Activated naive CD8-positive, alpha-beta T cell treated with anti-CD3 and anti-CD28 coated beads, Interleukin-2, amount 10 ng/mL, durations not matched to agents 7 days and 5 days (primary cell): ENCODE data around the gene MTURN. TPM values are rescaled to one million over a fixed set of nuclear protein-coding genes. Genes with fewer than 3 reads are reported as not detected.

Experiments
- ATAC-seq: fragments of 150-1000 bp; cut with Tn5 transposase; one replicate; pipeline ENCODE4 v1.10.0; 2021; ENCODE audit warnings: low read depth, moderate library complexity
- POLR2A ChIA-PET: fragments of 350-600 bp; sonication (Branson Sonifier 250); formaldehyde crosslinking; loops from one replicate; lab custom pipeline; 2021; ENCODE audit warnings: antibody characterized with exemption; lab: Charles Lee
- DNase-seq: peaks from one replicate; pipeline ENCODE4 v3.0.0; 2021
- H3K27ac Mint-ChIP-seq: one replicate; pipeline ENCODE4 v1.8.0; 2022; ENCODE audit warnings: mild to moderate bottlenecking, mixed read lengths
- H3K27me3 Mint-ChIP-seq: one replicate; pipeline ENCODE4 v1.8.0; 2022; ENCODE audit warnings: mild to moderate bottlenecking, moderate library complexity, mixed read lengths
- H3K36me3 Mint-ChIP-seq: one replicate; pipeline ENCODE4 v1.8.0; 2021; ENCODE audit warnings: mild to moderate bottlenecking, mixed read lengths
- H3K4me1 Mint-ChIP-seq: one replicate; pipeline ENCODE4 v1.8.0; 2021; ENCODE audit warnings: mixed read lengths
- H3K4me3 Mint-ChIP-seq: one replicate; pipeline ENCODE4 v1.8.0; 2022; ENCODE audit warnings: mild to moderate bottlenecking, moderate library complexity, mixed read lengths
- H3K9me3 Mint-ChIP-seq: one replicate; pipeline ENCODE4 v1.8.0; 2021; ENCODE audit warnings: mixed read lengths
- total RNA-seq, 2 experiments: library from RNA; stranded (reverse); gene quantifications; one replicate each; pipeline ENCODE4 v1.2.3, GENCODE V29; 2021

MTURN gene
- total RNA-seq, 2 experiments from 2014 or later, result 6.1 to 9.7 TPM

- POLR2A ChIA-PET, result no interaction called here
- no peak overlapping the region for H3K4me3 Mint-ChIP-seq
- peaks cover 2% of the 10 kb centered on the region for H3K27me3 Mint-ChIP-seq
- ATAC-seq (no peak), DNase-seq (no peak)
- no peaks in the 10 kb centered on the region for H3K36me3 Mint-ChIP-seq
- no peak overlapping the region for H3K27ac Mint-ChIP-seq
- peaks cover 25% of the 10 kb centered on the region for H3K9me3 Mint-ChIP-seq
- H3K4me1 Mint-ChIP-seq, result no peaks in the 10 kb centered on the region
These were observed 62.7 kb downstream of the MTURN start for GRCh38 chr7:30197438-30197837.

- Mint-ChIP-seq H3K36me3 (no peaks in the 10 kb centered on the region), H3K4me1 (no peaks in the 10 kb centered on the region), H3K4me3 (no peak overlapping the region), H3K9me3 (peaks cover 24% of the 10 kb centered on the region), H3K27ac (no peak overlapping the region), H3K27me3 (peaks cover 2% of the 10 kb centered on the region)
- ATAC-seq, result no peak
- no peak for DNase-seq
- POLR2A ChIA-PET, result no interaction called here
These were observed 64.5 kb downstream of the MTURN start for GRCh38 chr7:30199271-30199670.

- Mint-ChIP-seq H3K9me3 (peaks cover 15% of the 10 kb centered on the region), H3K36me3 (no peaks in the 10 kb centered on the region), H3K27ac (no peak overlapping the region), H3K27me3 (peaks cover 2% of the 10 kb centered on the region), H3K4me3 (no peak overlapping the region), H3K4me1 (no peaks in the 10 kb centered on the region)
- POLR2A ChIA-PET, result no interaction called here
- DNase-seq (no peak), ATAC-seq (no peak)
These were observed 65.8 kb downstream of the MTURN start for GRCh38 chr7:30200591-30200990.

- no peak overlapping the region for H3K27ac Mint-ChIP-seq
- no peak for DNase-seq
- no peak overlapping the region for H3K4me3 Mint-ChIP-seq
- ATAC-seq, result no peak
- H3K9me3 Mint-ChIP-seq, result peaks cover 11% of the 10 kb centered on the region
- H3K36me3 Mint-ChIP-seq, result no peaks in the 10 kb centered on the region
- POLR2A ChIA-PET, result no interaction called here
- no peaks in the 10 kb centered on the region for H3K4me1 Mint-ChIP-seq
- H3K27me3 Mint-ChIP-seq, result peaks cover 2% of the 10 kb centered on the region
These were observed 66.4 kb downstream of the MTURN start for GRCh38 chr7:30201161-30201666.

GRCh38 chr7:30201921-30202320 lies 67.1 kb downstream of the MTURN start:
- no peak for DNase-seq
- Mint-ChIP-seq H3K27ac (no peak overlapping the region), H3K4me3 (no peak overlapping the region), H3K4me1 (no peaks in the 10 kb centered on the region), H3K36me3 (no peaks in the 10 kb centered on the region), H3K9me3 (peaks cover 7% of the 10 kb centered on the region), H3K27me3 (peaks cover 2% of the 10 kb centered on the region)
- ATAC-seq, result no peak
- POLR2A ChIA-PET, result no interaction called here

GRCh38 chr7:30202671-30203070 lies 67.9 kb downstream of the MTURN start:
- Mint-ChIP-seq H3K27ac (no peak overlapping the region), H3K4me3 (no peak overlapping the region), H3K9me3 (peaks cover 4% of the 10 kb centered on the region), H3K36me3 (no peaks in the 10 kb centered on the region), H3K4me1 (no peaks in the 10 kb centered on the region), H3K27me3 (peaks cover 2% of the 10 kb centered on the region)
- DNase-seq (no peak), ATAC-seq (no peak)
- POLR2A ChIA-PET, result no interaction called here

GRCh38 chr7:30206491-30206890 lies 71.7 kb downstream of the MTURN start:
- no peaks in the 10 kb centered on the region for H3K4me1 Mint-ChIP-seq
- no peak overlapping the region for H3K4me3 Mint-ChIP-seq
- DNase-seq (no peak), ATAC-seq (no peak)
- POLR2A ChIA-PET, result no interaction called here
- H3K27me3 Mint-ChIP-seq, result peaks cover 3% of the 10 kb centered on the region
- no peak overlapping the region for H3K27ac Mint-ChIP-seq
- no peaks in the 10 kb centered on the region for H3K9me3 Mint-ChIP-seq
- no peaks in the 10 kb centered on the region for H3K36me3 Mint-ChIP-seq

GRCh38 chr7:30206942-30207341 lies 72.2 kb downstream of the MTURN start:
- Mint-ChIP-seq H3K36me3 (no peaks in the 10 kb centered on the region), H3K27ac (no peak overlapping the region), H3K4me1 (no peaks in the 10 kb centered on the region), H3K4me3 (no peak overlapping the region), H3K9me3 (no peaks in the 10 kb centered on the region), H3K27me3 (peaks cover 3% of the 10 kb centered on the region)
- POLR2A ChIA-PET, result no interaction called here
- DNase-seq (no peak), ATAC-seq (no peak)

- Mint-ChIP-seq H3K27me3 (peaks cover 3% of the 10 kb centered on the region), H3K4me3 (no peak overlapping the region), H3K9me3 (no peaks in the 10 kb centered on the region), H3K36me3 (no peaks in the 10 kb centered on the region), H3K27ac (no peak overlapping the region), H3K4me1 (peaks cover 1% of the 10 kb centered on the region)
- ATAC-seq (no peak), DNase-seq (no peak)
- POLR2A ChIA-PET, result no interaction called here
These were observed 72.6 kb downstream of the MTURN start for GRCh38 chr7:30207376-30207775.

- DNase-seq (no peak), ATAC-seq (no peak)
- peaks cover 13% of the 10 kb centered on the region for H3K27me3 Mint-ChIP-seq
- no peaks in the 10 kb centered on the region for H3K9me3 Mint-ChIP-seq
- H3K36me3 Mint-ChIP-seq, result no peaks in the 10 kb centered on the region
- POLR2A ChIA-PET, result no interaction called here
- H3K4me3 Mint-ChIP-seq, result no peak overlapping the region
- H3K4me1 Mint-ChIP-seq, result peaks cover 1% of the 10 kb centered on the region
- no peak overlapping the region for H3K27ac Mint-ChIP-seq
These were observed 75.2 kb downstream of the MTURN start for GRCh38 chr7:30209951-30210350.

Other genes starting within 250 kb of the MTURN start
- gene SCRN1, start 145.2 kb upstream of the MTURN start, total RNA-seq, result 10 to 100 TPM; 11.5 to 14.6 TPM
- gene FKBP14, start 108.3 kb upstream of the MTURN start, total RNA-seq, result 1 to 10 TPM; 4.8 to 6.7 TPM
- gene PLEKHA8, start 106.6 kb upstream of the MTURN start, total RNA-seq, result 10 to 100 TPM; 11.6 to 14.3 TPM
- gene ZNRF2, start 149.6 kb downstream of the MTURN start, total RNA-seq, result 10 to 100 TPM; 27.1 to 28.0 TPM